Keratinocyte (primary cell): ENCODE results near the gene SKAP1. TPM values are rescaled to one million over a fixed set of nuclear protein-coding genes. Genes with fewer than 3 reads are reported as not detected.

Source experiments
- DNase-seq: peaks from one replicate; pipeline ENCODE4 v3.0.0-alpha.2; 2011; ENCODE audit warnings: low read depth, missing footprints, low spot score
- FAIRE-seq: peaks from 2 replicates; lab custom pipeline; 2011; peaks lifted over from hg19 to GRCh38; lab: Jason Lieb, UNC
- H2AFZ ChIP-seq: 2 replicates; pipeline ENCODE4 v1.6.0; 2012; ENCODE audit warnings: low read length, control low read depth, inconsistent platforms; ENCODE audit not compliant: control insufficient read depth
- H3K27ac ChIP-seq: 2 replicates; pipeline ENCODE4 v1.5.1; 2011; ENCODE audit warnings: low read length; ENCODE audit not compliant: control insufficient read depth, insufficient read depth
- H3K27me3 ChIP-seq: 3 replicates; pipeline ENCODE4 v1.6.0; 2011; ENCODE audit warnings: low read length; ENCODE audit not compliant: control insufficient read depth, insufficient read depth; ENCODE audit errors: extremely low read depth
- H3K36me3 ChIP-seq, 2 experiments: 2 replicates in 1 of 2; 3 replicates in 1 of 2; pipeline ENCODE4 v1.5.1; 2011; ENCODE audit warnings: low read length in 2 of 2, mild to moderate bottlenecking in 1 of 2; ENCODE audit not compliant: control insufficient read depth in 2 of 2, insufficient read depth in 2 of 2; ENCODE audit errors: extremely low read depth in 1 of 2
- H3K4me1 ChIP-seq: 3 replicates; pipeline ENCODE4 v1.5.1; 2011; ENCODE audit warnings: low read length; ENCODE audit not compliant: control insufficient read depth, insufficient read depth; ENCODE audit errors: extremely low read depth
- H3K4me2 ChIP-seq: 3 replicates; pipeline ENCODE4 v1.6.0; 2011; ENCODE audit warnings: low read depth, low read length; ENCODE audit not compliant: control insufficient read depth, insufficient read depth; ENCODE audit errors: extremely low read depth
- H3K4me3 ChIP-seq, 3 experiments: fragments of 200-600 bp in 1 of 3; sonication (generic) in 1 of 3; 2 replicates in 2 of 3; 3 replicates in 1 of 3; pipeline ENCODE4 v1.5.1; 2011 to 2016; ENCODE audit warnings: low read length in 3 of 3, mild to moderate bottlenecking in 3 of 3, control low read depth in 2 of 3, inconsistent platforms in 1 of 3, low read depth in 1 of 3, mixed read lengths in 1 of 3, mixed run types in 1 of 3, moderate library complexity in 1 of 3; ENCODE audit not compliant: control insufficient read depth in 2 of 3, insufficient read depth in 2 of 3; ENCODE audit errors: extremely low read depth in 1 of 3
- H3K79me2 ChIP-seq: 2 replicates; pipeline ENCODE4 v1.6.0; 2012; ENCODE audit warnings: low read length; ENCODE audit not compliant: control insufficient read depth, insufficient read depth
- H3K9ac ChIP-seq: 3 replicates; pipeline ENCODE4 v1.6.0; 2011; ENCODE audit warnings: low read length; ENCODE audit not compliant: control insufficient read depth, insufficient read depth; ENCODE audit errors: extremely low read depth
- H3K9me1 ChIP-seq: 3 replicates; pipeline ENCODE4 v1.6.0; 2011; ENCODE audit warnings: low read length; ENCODE audit not compliant: control insufficient read depth, insufficient read depth; ENCODE audit errors: extremely low read depth
- H3K9me3 ChIP-seq: 2 replicates; pipeline ENCODE4 v1.5.1; 2012; ENCODE audit warnings: low read depth, low read length; ENCODE audit not compliant: control insufficient read depth
- H4K20me1 ChIP-seq: 3 replicates; pipeline ENCODE4 v1.6.0; 2011; ENCODE audit warnings: low read length; ENCODE audit not compliant: control insufficient read depth, insufficient read depth; ENCODE audit errors: extremely low read depth
- EZH2 ChIP-seq: IDR thresholded peaks from one replicate; pipeline ENCODE4 v1.6.1; 2012; ENCODE audit warnings: inconsistent platforms, mild to moderate bottlenecking, low read length, moderate library complexity
- dilution Hi-C: fragments of 300-500 bp; cut with MboI; formaldehyde crosslinking; loops from one replicate; pipeline ENCODE4 v1.7.0; 2020; ENCODE audit warnings: low sequenced_read_pairs; ENCODE audit not compliant: extremely low pct_ligation_motif_present
- polyA plus RNA-seq, 5 experiments: library from polyadenylated mRNA; depleted of rRNA in 3 of 5; stranded (reverse) in 3 of 5; stranded (forward) in 1 of 5; unstranded in 1 of 5; fragments of >200 nt; gene quantifications; 1 replicate in 1 of 5; 2 replicates in 3 of 5; 3 replicates in 1 of 5; pipeline versions ENCODE4 v1.2.1 to v1.2.3, GENCODE V29; 2011 to 2012; ENCODE audit warnings: missing spikeins in 2 of 5, low read depth in 1 of 5, low replicate concordance in 1 of 5
- TF ChIP-seq, protein P1 (sequence below), 3 experiments: IDR thresholded peaks in 1 of 3; conservative IDR thresholded peaks in 1 of 3; optimal IDR thresholded peaks in 1 of 3; 2 replicates in 2 of 3; 3 replicates in 1 of 3; pipeline versions ENCODE3 to v1.5.1; 2011; ENCODE audit warnings: low read length in 3 of 3, mild to moderate bottlenecking in 3 of 3, moderate library complexity in 2 of 3, control low read depth in 1 of 3, inconsistent platforms in 1 of 3; ENCODE audit not compliant: insufficient read depth in 2 of 3; ENCODE audit errors: extremely low read depth in 1 of 3

The SKAP1 gene
- polyA plus RNA-seq, 1 donor (not counting 4 experiments of a cell fraction or from before 2014, with no cell fraction given), result not detected

DNA sequence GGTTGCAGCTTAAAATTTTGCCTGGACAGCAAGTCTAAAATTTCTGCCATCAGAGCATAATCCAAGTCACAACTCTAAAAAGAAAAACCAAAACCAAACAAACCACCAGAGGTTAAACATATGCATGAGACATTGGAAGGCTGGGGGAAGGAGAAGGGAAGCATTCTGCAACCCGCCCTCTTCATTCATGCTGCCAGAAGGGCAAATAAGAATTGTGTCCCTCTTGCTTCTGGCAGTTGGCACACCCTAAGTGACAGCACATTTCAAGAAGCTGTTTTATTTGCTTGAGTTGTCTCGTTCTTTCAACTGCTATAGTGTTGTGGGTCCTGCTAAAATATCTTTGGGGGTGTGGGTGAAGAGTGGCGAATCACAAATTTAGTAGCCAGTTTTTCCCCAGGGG, 99.6 kb downstream of the SKAP1 start:
- H3K4me3 ChIP-seq, result no peak overlapping the region
- H3K9me1 ChIP-seq, result no peaks in the 10 kb centered on the region
- TF ChIP-seq EZH2, result no peak
- TF ChIP-seq, protein P1, sequence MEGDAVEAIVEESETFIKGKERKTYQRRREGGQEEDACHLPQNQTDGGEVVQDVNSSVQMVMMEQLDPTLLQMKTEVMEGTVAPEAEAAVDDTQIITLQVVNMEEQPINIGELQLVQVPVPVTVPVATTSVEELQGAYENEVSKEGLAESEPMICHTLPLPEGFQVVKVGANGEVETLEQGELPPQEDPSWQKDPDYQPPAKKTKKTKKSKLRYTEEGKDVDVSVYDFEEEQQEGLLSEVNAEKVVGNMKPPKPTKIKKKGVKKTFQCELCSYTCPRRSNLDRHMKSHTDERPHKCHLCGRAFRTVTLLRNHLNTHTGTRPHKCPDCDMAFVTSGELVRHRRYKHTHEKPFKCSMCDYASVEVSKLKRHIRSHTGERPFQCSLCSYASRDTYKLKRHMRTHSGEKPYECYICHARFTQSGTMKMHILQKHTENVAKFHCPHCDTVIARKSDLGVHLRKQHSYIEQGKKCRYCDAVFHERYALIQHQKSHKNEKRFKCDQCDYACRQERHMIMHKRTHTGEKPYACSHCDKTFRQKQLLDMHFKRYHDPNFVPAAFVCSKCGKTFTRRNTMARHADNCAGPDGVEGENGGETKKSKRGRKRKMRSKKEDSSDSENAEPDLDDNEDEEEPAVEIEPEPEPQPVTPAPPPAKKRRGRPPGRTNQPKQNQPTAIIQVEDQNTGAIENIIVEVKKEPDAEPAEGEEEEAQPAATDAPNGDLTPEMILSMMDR (optimal IDR thresholded peaks at IDR 0.05 in 1 of 3, IDR thresholded peaks at IDR 0.05 in 1 of 3, conservative IDR thresholded peaks at IDR 0.05 in 1 of 3; ENCODE audit: extremely low read depth in 1 of 3, insufficient read depth in 2 of 3, low read length in 3 of 3), result no peak
- H4K20me1 ChIP-seq, result no peaks in the 10 kb centered on the region
- H3K4me1 ChIP-seq, result no peaks in the 10 kb centered on the region
- no peaks in the 10 kb centered on the region for H3K79me2 ChIP-seq
- DNase-seq (no peak), FAIRE-seq (no peak)
- no peak overlapping the region for H3K4me2 ChIP-seq
- H3K9me3 ChIP-seq, result no peaks in the 10 kb centered on the region
- no peak overlapping the region for H2AFZ ChIP-seq
- no peaks in the 10 kb centered on the region for H3K36me3 ChIP-seq
- dilution Hi-C loops, result no loop called here
- H3K27ac ChIP-seq, result no peak overlapping the region
- no peak overlapping the region for H3K9ac ChIP-seq
- peaks cover 36% of the 10 kb centered on the region for H3K27me3 ChIP-seq

DNA sequence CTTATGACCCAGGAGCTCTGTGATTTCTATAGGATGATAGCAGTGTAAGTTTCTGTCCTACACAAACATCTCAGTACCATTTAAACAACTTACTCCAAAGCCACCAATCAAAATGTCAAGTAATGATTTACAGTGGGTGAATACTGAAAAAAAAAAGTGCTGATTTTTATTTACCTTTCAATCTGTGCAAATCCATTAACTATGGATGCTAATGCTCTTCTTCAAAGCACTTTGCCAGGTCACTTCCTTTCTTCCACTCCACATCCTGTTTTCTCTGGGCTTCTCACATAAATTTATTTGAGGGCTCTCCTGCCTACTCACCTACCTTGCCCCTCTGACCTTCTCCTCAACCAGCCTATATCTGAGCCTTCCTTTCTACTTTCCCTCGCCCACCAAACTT, 101.6 kb downstream of the SKAP1 start:
- dilution Hi-C loops, result no loop called here
- H3K27me3 ChIP-seq, result peaks cover 32% of the 10 kb centered on the region
- no peak for FAIRE-seq

More for the DNA sequence above, 101.6 kb downstream of the SKAP1 start:
- no peak overlapping the region for H2AFZ ChIP-seq
- no peaks in the 10 kb centered on the region for H3K36me3 ChIP-seq
- H3K9me1 ChIP-seq, result no peaks in the 10 kb centered on the region
- H4K20me1 ChIP-seq, result no peaks in the 10 kb centered on the region
- no peaks in the 10 kb centered on the region for H3K9me3 ChIP-seq
- TF ChIP-seq, protein P1 (optimal IDR thresholded peaks at IDR 0.05 in 1 of 3, IDR thresholded peaks at IDR 0.05 in 1 of 3, conservative IDR thresholded peaks at IDR 0.05 in 1 of 3; ENCODE audit: extremely low read depth in 1 of 3, insufficient read depth in 2 of 3, low read length in 3 of 3), result no peak
- TF ChIP-seq EZH2, result no peak
- no peaks in the 10 kb centered on the region for H3K79me2 ChIP-seq
- H3K27ac ChIP-seq, result no peak overlapping the region
- no peak for DNase-seq
- no peak overlapping the region for H3K9ac ChIP-seq
- H3K4me2 ChIP-seq, result no peak overlapping the region
- no peaks in the 10 kb centered on the region for H3K4me1 ChIP-seq
- H3K4me3 ChIP-seq, result no peak overlapping the region
